Keratinocyte (primary cell): ENCODE data around the gene GAL3ST2. TPM values are rescaled to one million over a fixed set of nuclear protein-coding genes. Genes with fewer than 3 reads are reported as not detected.
"Not testable (repeated sequence)": the region's sequence is repeated elsewhere in the genome, so short reads cannot be mapped to it uniquely, and the experiment has no call there.

Experiments
- DNase-seq: peaks from one replicate; pipeline ENCODE4 v3.0.0-alpha.2; 2011; ENCODE audit warnings: low read depth, missing footprints, low spot score
- FAIRE-seq: peaks from 2 replicates; lab custom pipeline; 2011; peaks lifted over from hg19 to GRCh38; lab: Jason Lieb, UNC
- H2AFZ ChIP-seq: 2 replicates; pipeline ENCODE4 v1.6.0; 2012; ENCODE audit warnings: low read length, control low read depth, inconsistent platforms; ENCODE audit not compliant: control insufficient read depth
- H3K27ac ChIP-seq: 2 replicates; pipeline ENCODE4 v1.5.1; 2011; ENCODE audit warnings: low read length; ENCODE audit not compliant: control insufficient read depth, insufficient read depth
- H3K27me3 ChIP-seq: 3 replicates; pipeline ENCODE4 v1.6.0; 2011; ENCODE audit warnings: low read length; ENCODE audit not compliant: control insufficient read depth, insufficient read depth; ENCODE audit errors: extremely low read depth
- H3K36me3 ChIP-seq, 2 experiments: 2 replicates in 1 of 2; 3 replicates in 1 of 2; pipeline ENCODE4 v1.5.1; 2011; ENCODE audit warnings: low read length in 2 of 2, mild to moderate bottlenecking in 1 of 2; ENCODE audit not compliant: control insufficient read depth in 2 of 2, insufficient read depth in 2 of 2; ENCODE audit errors: extremely low read depth in 1 of 2
- H3K4me1 ChIP-seq: 3 replicates; pipeline ENCODE4 v1.5.1; 2011; ENCODE audit warnings: low read length; ENCODE audit not compliant: control insufficient read depth, insufficient read depth; ENCODE audit errors: extremely low read depth
- H3K4me2 ChIP-seq: 3 replicates; pipeline ENCODE4 v1.6.0; 2011; ENCODE audit warnings: low read depth, low read length; ENCODE audit not compliant: control insufficient read depth, insufficient read depth; ENCODE audit errors: extremely low read depth
- H3K4me3 ChIP-seq, 3 experiments: fragments of 200-600 bp in 1 of 3; sonication (generic) in 1 of 3; 2 replicates in 2 of 3; 3 replicates in 1 of 3; pipeline ENCODE4 v1.5.1; 2011 to 2016; ENCODE audit warnings: low read length in 3 of 3, mild to moderate bottlenecking in 3 of 3, control low read depth in 2 of 3, inconsistent platforms in 1 of 3, low read depth in 1 of 3, mixed read lengths in 1 of 3, mixed run types in 1 of 3, moderate library complexity in 1 of 3; ENCODE audit not compliant: control insufficient read depth in 2 of 3, insufficient read depth in 2 of 3; ENCODE audit errors: extremely low read depth in 1 of 3
- H3K79me2 ChIP-seq: 2 replicates; pipeline ENCODE4 v1.6.0; 2012; ENCODE audit warnings: low read length; ENCODE audit not compliant: control insufficient read depth, insufficient read depth
- H3K9ac ChIP-seq: 3 replicates; pipeline ENCODE4 v1.6.0; 2011; ENCODE audit warnings: low read length; ENCODE audit not compliant: control insufficient read depth, insufficient read depth; ENCODE audit errors: extremely low read depth
- H3K9me1 ChIP-seq: 3 replicates; pipeline ENCODE4 v1.6.0; 2011; ENCODE audit warnings: low read length; ENCODE audit not compliant: control insufficient read depth, insufficient read depth; ENCODE audit errors: extremely low read depth
- H3K9me3 ChIP-seq: 2 replicates; pipeline ENCODE4 v1.5.1; 2012; ENCODE audit warnings: low read depth, low read length; ENCODE audit not compliant: control insufficient read depth
- H4K20me1 ChIP-seq: 3 replicates; pipeline ENCODE4 v1.6.0; 2011; ENCODE audit warnings: low read length; ENCODE audit not compliant: control insufficient read depth, insufficient read depth; ENCODE audit errors: extremely low read depth
- EZH2 ChIP-seq: IDR thresholded peaks from one replicate; pipeline ENCODE4 v1.6.1; 2012; ENCODE audit warnings: inconsistent platforms, mild to moderate bottlenecking, low read length, moderate library complexity
- dilution Hi-C: fragments of 300-500 bp; cut with MboI; formaldehyde crosslinking; loops from one replicate; pipeline ENCODE4 v1.7.0; 2020; ENCODE audit warnings: low sequenced_read_pairs; ENCODE audit not compliant: extremely low pct_ligation_motif_present
- polyA plus RNA-seq, 5 experiments: library from polyadenylated mRNA; depleted of rRNA in 3 of 5; stranded (reverse) in 3 of 5; stranded (forward) in 1 of 5; unstranded in 1 of 5; fragments of >200 nt; gene quantifications; 1 replicate in 1 of 5; 2 replicates in 3 of 5; 3 replicates in 1 of 5; pipeline versions ENCODE4 v1.2.1 to v1.2.3, GENCODE V29; 2011 to 2012; ENCODE audit warnings: missing spikeins in 2 of 5, low read depth in 1 of 5, low replicate concordance in 1 of 5
- TF ChIP-seq, protein P1 (sequence below), 3 experiments: IDR thresholded peaks in 1 of 3; conservative IDR thresholded peaks in 1 of 3; optimal IDR thresholded peaks in 1 of 3; 2 replicates in 2 of 3; 3 replicates in 1 of 3; pipeline versions ENCODE3 to v1.5.1; 2011; ENCODE audit warnings: low read length in 3 of 3, mild to moderate bottlenecking in 3 of 3, moderate library complexity in 2 of 3, control low read depth in 1 of 3, inconsistent platforms in 1 of 3; ENCODE audit not compliant: insufficient read depth in 2 of 3; ENCODE audit errors: extremely low read depth in 1 of 3

The GAL3ST2 gene
- polyA plus RNA-seq, 1 donor (not counting 4 experiments of a cell fraction or from before 2014, with no cell fraction given), result not detected

DNA sequence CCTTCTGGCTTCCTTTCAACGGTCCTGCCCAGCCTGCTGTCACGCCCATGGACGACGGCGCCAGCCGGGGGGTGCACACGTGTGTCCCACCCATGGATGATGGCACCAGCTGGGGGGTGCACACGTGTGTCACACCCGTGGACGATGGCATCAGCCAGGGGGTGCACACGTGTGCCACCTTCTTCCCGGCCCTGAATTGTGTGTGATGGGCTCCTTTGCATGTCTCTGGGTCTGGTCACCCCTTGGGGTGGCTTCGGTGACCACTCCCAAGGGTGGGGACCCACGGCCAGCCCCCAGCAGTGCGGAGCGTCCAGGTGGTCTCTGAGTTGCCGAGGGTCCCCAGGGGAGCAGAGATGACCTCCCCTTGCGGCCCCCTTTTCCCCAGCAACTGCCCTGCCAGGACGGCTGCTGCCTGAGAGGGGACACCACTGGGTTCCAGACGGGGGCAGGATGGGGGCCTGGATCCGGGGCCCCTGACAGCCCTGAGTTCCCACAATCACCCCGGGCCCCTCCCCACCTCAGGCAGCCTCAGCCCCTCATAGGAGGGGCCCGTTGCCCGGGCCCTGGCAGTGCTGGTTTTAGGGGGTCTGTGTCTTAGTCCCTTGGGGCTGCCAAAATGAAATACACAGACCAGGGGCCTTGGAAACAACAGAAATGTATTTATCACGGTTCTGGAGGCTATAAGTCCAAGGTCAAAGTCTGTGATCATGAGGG is 41.8 kb downstream of the GAL3ST2 start:
- Histone ChIP-seq H3K36me3 (no peaks in the 10 kb centered on the region), H3K27me3 (peaks cover 12% of the 10 kb centered on the region), H3K4me1 (no peaks in the 10 kb centered on the region), H3K9ac (no peak overlapping the region), H3K9me1 (no peaks in the 10 kb centered on the region), H3K27ac (no peak overlapping the region), H3K79me2 (no peaks in the 10 kb centered on the region), H3K4me3 (no peak overlapping the region), H3K4me2 (no peak overlapping the region), H2AFZ (no peak overlapping the region), H3K9me3 (no peaks in the 10 kb centered on the region), H4K20me1 (no peaks in the 10 kb centered on the region)
- DNase-seq (no peak), FAIRE-seq (no peak)
- TF ChIP-seq EZH2, result no peak
- TF ChIP-seq, protein P1, sequence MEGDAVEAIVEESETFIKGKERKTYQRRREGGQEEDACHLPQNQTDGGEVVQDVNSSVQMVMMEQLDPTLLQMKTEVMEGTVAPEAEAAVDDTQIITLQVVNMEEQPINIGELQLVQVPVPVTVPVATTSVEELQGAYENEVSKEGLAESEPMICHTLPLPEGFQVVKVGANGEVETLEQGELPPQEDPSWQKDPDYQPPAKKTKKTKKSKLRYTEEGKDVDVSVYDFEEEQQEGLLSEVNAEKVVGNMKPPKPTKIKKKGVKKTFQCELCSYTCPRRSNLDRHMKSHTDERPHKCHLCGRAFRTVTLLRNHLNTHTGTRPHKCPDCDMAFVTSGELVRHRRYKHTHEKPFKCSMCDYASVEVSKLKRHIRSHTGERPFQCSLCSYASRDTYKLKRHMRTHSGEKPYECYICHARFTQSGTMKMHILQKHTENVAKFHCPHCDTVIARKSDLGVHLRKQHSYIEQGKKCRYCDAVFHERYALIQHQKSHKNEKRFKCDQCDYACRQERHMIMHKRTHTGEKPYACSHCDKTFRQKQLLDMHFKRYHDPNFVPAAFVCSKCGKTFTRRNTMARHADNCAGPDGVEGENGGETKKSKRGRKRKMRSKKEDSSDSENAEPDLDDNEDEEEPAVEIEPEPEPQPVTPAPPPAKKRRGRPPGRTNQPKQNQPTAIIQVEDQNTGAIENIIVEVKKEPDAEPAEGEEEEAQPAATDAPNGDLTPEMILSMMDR (optimal IDR thresholded peaks at IDR 0.05 in 1 of 3, IDR thresholded peaks at IDR 0.05 in 1 of 3, conservative IDR thresholded peaks at IDR 0.05 in 1 of 3; ENCODE audit: extremely low read depth in 1 of 3, insufficient read depth in 2 of 3, low read length in 3 of 3), result no peak
- dilution Hi-C loops, result no loop called here

DNA sequence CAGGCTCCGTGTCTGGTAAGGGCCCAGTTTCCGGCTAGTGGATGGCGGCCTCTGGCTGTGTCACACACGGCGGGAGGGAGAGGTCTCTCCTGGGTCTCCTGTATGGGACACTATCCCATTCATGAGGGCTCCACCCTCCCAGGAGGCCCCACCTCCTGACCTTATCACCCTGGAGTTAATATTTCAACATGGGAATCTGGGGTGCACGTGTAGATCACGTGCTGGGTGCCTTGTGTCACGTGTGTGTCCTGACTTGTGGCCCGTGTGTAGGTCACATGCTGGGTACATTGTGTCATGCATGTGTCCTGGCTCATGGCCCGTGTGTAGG is 42.3 kb downstream of the GAL3ST2 start:
- Histone ChIP-seq H3K4me2 (no peak overlapping the region), H3K4me3 (no peak overlapping the region), H3K36me3 (no peaks in the 10 kb centered on the region), H3K9me1 (no peaks in the 10 kb centered on the region), H4K20me1 (no peaks in the 10 kb centered on the region), H3K9ac (no peak overlapping the region), H3K9me3 (no peaks in the 10 kb centered on the region), H2AFZ (no peak overlapping the region), H3K27me3 (peaks cover 12% of the 10 kb centered on the region), H3K27ac (no peak overlapping the region), H3K4me1 (no peaks in the 10 kb centered on the region), H3K79me2 (no peaks in the 10 kb centered on the region)
- TF ChIP-seq, protein P1 (optimal IDR thresholded peaks at IDR 0.05 in 1 of 3, IDR thresholded peaks at IDR 0.05 in 1 of 3, conservative IDR thresholded peaks at IDR 0.05 in 1 of 3; ENCODE audit: extremely low read depth in 1 of 3, insufficient read depth in 2 of 3, low read length in 3 of 3), result no peak
- no peak for TF ChIP-seq EZH2
- no peak for FAIRE-seq
- DNase-seq, result no peak
- dilution Hi-C loops, result no loop called here

DNA sequence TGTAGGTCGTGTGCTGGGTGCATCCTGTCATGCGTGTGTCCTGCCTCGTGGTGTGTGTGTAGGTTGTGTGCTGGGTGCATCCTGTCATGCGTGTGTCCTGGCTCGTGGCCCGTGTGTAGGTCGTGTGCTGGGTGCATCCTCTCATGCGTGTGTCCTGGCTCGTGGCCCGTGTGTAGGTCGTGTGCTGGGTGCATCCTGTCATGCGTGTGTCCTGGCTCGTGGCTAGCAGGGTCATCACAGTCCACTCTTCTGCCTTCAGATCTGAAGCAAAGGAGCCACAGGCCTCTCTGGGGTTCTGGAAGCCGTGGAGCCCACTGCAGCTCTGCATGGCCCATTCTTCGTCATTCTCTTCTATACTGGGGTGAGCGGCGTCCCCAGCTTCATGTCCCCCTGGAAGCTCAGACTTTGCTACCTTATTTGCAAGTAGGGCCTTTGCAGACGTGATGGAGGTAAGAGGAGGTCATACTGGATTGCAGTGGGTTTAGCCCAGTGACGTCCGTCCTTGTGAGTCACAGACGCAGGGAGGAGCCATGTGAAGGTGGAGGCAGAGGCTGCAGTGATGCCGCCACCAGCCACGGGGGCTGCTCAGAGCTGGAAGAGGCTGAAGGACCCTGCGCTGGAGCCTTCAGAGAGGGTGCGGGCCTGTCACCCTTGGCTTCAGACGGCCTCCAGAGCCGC is 43.5 kb downstream of the GAL3ST2 start:
- H3K9me1 ChIP-seq, H3K27ac ChIP-seq, H3K4me2 ChIP-seq, H4K20me1 ChIP-seq, dilution Hi-C loops, DNase-seq, H3K36me3 ChIP-seq, H3K4me3 ChIP-seq, H3K9me3 ChIP-seq, H3K9ac ChIP-seq, H3K4me1 ChIP-seq, H3K79me2 ChIP-seq, FAIRE-seq, H2AFZ ChIP-seq: not testable (repeated sequence)
- peaks cover 12% of the 10 kb centered on the region for H3K27me3 ChIP-seq
